ENCODE results near the gene SLC22A2. TPM values are rescaled to one million over a fixed set of nuclear protein-coding genes. Genes with fewer than 3 reads are reported as not detected.

SLC22A2 gene
- total and polyA plus RNA-seq, 9 of the 15 experiments (the other 6 are each of a cell fraction or from before 2014, with no cell fraction given), result not detected

DNA sequence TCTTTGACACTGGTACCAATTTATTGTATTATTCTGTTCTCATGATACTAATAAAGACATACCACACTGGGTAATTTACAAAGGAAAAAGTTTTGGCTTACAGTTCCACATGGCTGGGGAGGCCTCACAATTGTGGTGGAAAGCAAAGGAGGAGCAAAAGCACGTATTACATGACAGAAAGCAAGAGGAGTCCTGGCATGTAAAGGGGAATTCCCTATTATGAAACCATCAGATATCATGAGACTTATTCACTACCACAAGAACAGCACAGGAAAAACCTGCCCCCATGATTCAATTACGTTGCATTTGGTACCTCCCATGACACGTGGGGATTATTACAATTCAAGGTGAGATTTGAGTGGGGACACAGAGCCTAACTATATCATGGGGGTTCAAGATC lies 43.4 kb downstream of the SLC22A2 start (continued):
- TF ChIP-seq PHB2 (IDR thresholded peaks at IDR 0.05; ENCODE audit: low read depth), result no peak
- TF ChIP-seq, protein P1, sequence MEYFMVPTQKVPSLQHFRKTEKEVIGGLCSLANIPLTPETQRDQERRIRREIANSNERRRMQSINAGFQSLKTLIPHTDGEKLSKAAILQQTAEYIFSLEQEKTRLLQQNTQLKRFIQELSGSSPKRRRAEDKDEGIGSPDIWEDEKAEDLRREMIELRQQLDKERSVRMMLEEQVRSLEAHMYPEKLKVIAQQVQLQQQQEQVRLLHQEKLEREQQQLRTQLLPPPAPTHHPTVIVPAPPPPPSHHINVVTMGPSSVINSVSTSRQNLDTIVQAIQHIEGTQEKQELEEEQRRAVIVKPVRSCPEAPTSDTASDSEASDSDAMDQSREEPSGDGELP (CRISPR knock-in tag; IDR thresholded peaks at IDR 0.05; ENCODE audit: borderline replicate concordance), result no peak

GRCh38 chr6:160207618-160208017 lies 51.0 kb downstream of the SLC22A2 start:
- no TSS peak for BruUV-seq (replicated peaks)
- FAIRE-seq (no peak), ATAC-seq (no peak), DNase-seq (ENCODE audit: extremely low read depth in 1 of 4, low spot score in 3 of 4) (no peak)
- in situ Hi-C loops (cut with MboI), result no loop called here
- CTCF ChIA-PET (ENCODE audit: low intra/inter-chr PET ratio), result no interaction called here
- Histone ChIP-seq H3K27me3 (ENCODE audit: control insufficient read depth in 2 of 2, insufficient read depth in 2 of 2, low read length in 2 of 2) (no peaks in the 10 kb centered on the region), H3K4me3 (no peak overlapping the region), H3K9me3 (replicated peaks; ENCODE audit: control insufficient read depth, insufficient read depth, low read depth, low read length) (no peaks in the 10 kb centered on the region), H3K9me1 (ENCODE audit: control insufficient read depth, insufficient read depth, low read length) (no peaks in the 10 kb centered on the region), H4K20me1 (replicated peaks; ENCODE audit: control insufficient read depth, insufficient read depth, low read length) (no peaks in the 10 kb centered on the region), H3K79me2 (ENCODE audit: control insufficient read depth, insufficient read depth, low read length) (no peaks in the 10 kb centered on the region), H3K27ac (ENCODE audit: extremely low read depth, low read depth, low read length) (no peak overlapping the region), H2AFZ (ENCODE audit: low read depth, low read length) (no peak overlapping the region), H3K4me2 (ENCODE audit: insufficient read depth, low read length) (no peak overlapping the region), H3K36me3 (ENCODE audit: control insufficient read depth, insufficient read depth, low read length) (no peaks in the 10 kb centered on the region), H3K4me1 (replicated peaks in 1 of 2; ENCODE audit: control insufficient read depth in 2 of 2, insufficient read depth in 2 of 2, low read length in 2 of 2) (no peaks in the 10 kb centered on the region), H3K9ac (ENCODE audit: insufficient read depth in 1 of 2, low read depth in 2 of 2, low read length in 2 of 2) (no peak overlapping the region)
- WGBS (ENCODE audit: insufficient coverage, low coverage, missing lambda C conversion rate), result 5% methylated on average over 3 of the region's 3 CpGs
- intact Hi-C loops (cut with micrococcal nuclease), result no loop called here
- POLR2A ChIA-PET, result interaction anchor here (1.2 kb wide), 1 partner anchor 13 kb away, joined by 3 read pairs; no protein-coding TSS in a partner anchor
- no peak for TF ChIP-seq EWSR1 (IDR thresholded peaks at IDR 0.05; ENCODE audit: borderline replicate concordance, low read depth, partially characterized antibody)
- TF ChIP-seq, protein P2, sequence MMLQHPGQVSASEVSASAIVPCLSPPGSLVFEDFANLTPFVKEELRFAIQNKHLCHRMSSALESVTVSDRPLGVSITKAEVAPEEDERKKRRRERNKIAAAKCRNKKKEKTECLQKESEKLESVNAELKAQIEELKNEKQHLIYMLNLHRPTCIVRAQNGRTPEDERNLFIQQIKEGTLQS (IDR thresholded peaks at IDR 0.05), result peak; percentile 35; the same call in 1 of the 2 replicates
- TF ChIP-seq, protein P2 (CRISPR knock-in tag; conservative IDR thresholded peaks at IDR 0.05), result no peak
- no peak for TF ChIP-seq SMAD2 (IDR thresholded peaks at IDR 0.05; ENCODE audit: low read depth, low read length)
- no peak for TF ChIP-seq CEBPG (CRISPR knock-in tag; IDR thresholded peaks at IDR 0.05)
- TF ChIP-seq CEBPG (tag; conservative IDR thresholded peaks at IDR 0.05 in 1 of 2, IDR thresholded peaks at IDR 0.05 in 1 of 2), result peak; percentile 45 to 55; a peak in 3 of 4 replicates
- no peak for TF ChIP-seq THRA (IDR thresholded peaks at IDR 0.05)
- no peak for TF ChIP-seq RBM34 (IDR thresholded peaks at IDR 0.05; ENCODE audit: borderline replicate concordance, insufficient read depth, low read length)
- TF ChIP-seq CEBPB (tag; IDR thresholded peaks at IDR 0.05), result 0 out of 2 replicates have a peak, but pooled peaks have one; percentile 11

All from K562 (cell line).